GM12878 (cell line): Measurements from ENCODE around the gene CCDC187. TPM values are rescaled to one million over a fixed set of nuclear protein-coding genes. Genes with fewer than 3 reads are reported as not detected.

Experiments
- ATAC-seq: fragments of 200-7000 bp; cut with Tn5 transposase; 3 replicates; pipeline ENCODE4 v1.9.1; 2020; ENCODE audit warnings: mild to moderate bottlenecking, moderate library complexity
- BruUV-seq: library from RNA; stranded (reverse); fragments of 400-500 nt; replicated peaks from 2 replicates; lab custom pipeline; 2021; lab: Mats Ljungman, UMichigan
- CTCF ChIA-PET: fragments of 300-600 bp; sonication (Branson Sonifier 250); formaldehyde crosslinking; extraction: SDS; loops from one replicate; lab custom pipeline; 2021; ENCODE audit warnings: inconsistent platforms; lab: Yijun Ruan, JAX
- POLR2A ChIA-PET: fragments of 350-600 bp; formaldehyde crosslinking; extraction: SDS; loops from one replicate; lab custom pipeline; 2021; ENCODE audit warnings: inconsistent platforms; lab: Charles Lee
- RAD21 ChIA-PET: fragments of 300-600 bp; sonication (Branson Sonifier 250); formaldehyde crosslinking; loops from one replicate; lab custom pipeline; 2023; ENCODE audit warnings: antibody characterized with exemption; ENCODE audit not compliant: unreplicated experiment; lab: Charles Lee
- SMC1A ChIA-PET: fragments of 300-600 bp; sonication (Branson Sonifier 250); formaldehyde crosslinking; loops from one replicate; lab custom pipeline; 2023; ENCODE audit not compliant: unreplicated experiment, uncharacterized antibody; lab: Charles Lee
- DNase-seq: peaks from one replicate; pipeline ENCODE4 v3.0.0-alpha.2; 2011; ENCODE audit warnings: low read depth, low spot score
- FAIRE-seq: peaks from 3 replicates; lab custom pipeline; 2011; peaks lifted over from hg19 to GRCh38; lab: Jason Lieb, UNC
- H2AFZ ChIP-seq: 2 replicates; pipeline ENCODE4 v1.6.0; 2011; ENCODE audit warnings: low read depth, low read length, control low read depth; ENCODE audit not compliant: control insufficient read depth
- H3K27ac ChIP-seq: 2 replicates; pipeline ENCODE4 v1.5.1; 2011; ENCODE audit warnings: control low read depth; ENCODE audit not compliant: control insufficient read depth, insufficient read depth
- H3K27me3 ChIP-seq, 2 experiments: replicated peaks in 1 of 2; 2 replicates each; pipeline versions ENCODE4 v1.6.0 to v1.6.1; 2011; ENCODE audit warnings: low read length in 1 of 2; ENCODE audit not compliant: control insufficient read depth in 2 of 2, insufficient read depth in 2 of 2
- H3K36me3 ChIP-seq, 2 experiments: 2 replicates each; pipeline ENCODE4 v1.5.1; 2011; ENCODE audit warnings: low read length in 1 of 2; ENCODE audit not compliant: control insufficient read depth in 2 of 2, insufficient read depth in 2 of 2
- H3K4me1 ChIP-seq: 2 replicates; pipeline ENCODE4 v1.6.1; 2011; ENCODE audit warnings: mild to moderate bottlenecking, low read length, moderate library complexity, mixed read lengths; ENCODE audit not compliant: control insufficient read depth, insufficient read depth
- H3K4me2 ChIP-seq: 2 replicates; pipeline ENCODE4 v1.6.0; 2011; ENCODE audit warnings: control low read depth; ENCODE audit not compliant: control insufficient read depth, insufficient read depth
- H3K4me3 ChIP-seq: fragments of 200-600 bp; sonication (generic); 2 replicates; pipeline ENCODE4 v1.5.1; 2016
- H3K79me2 ChIP-seq: 2 replicates; pipeline ENCODE4 v1.6.0; 2011; ENCODE audit warnings: low read length; ENCODE audit not compliant: control insufficient read depth, insufficient read depth
- H3K9ac ChIP-seq: 2 replicates; pipeline ENCODE4 v1.8.0; 2011; ENCODE audit warnings: low read length, control low read depth, mixed read lengths; ENCODE audit not compliant: control insufficient read depth, insufficient read depth
- H3K9me3 ChIP-seq: replicated peaks from 3 replicates; pipeline ENCODE4 v1.5.1; 2011; ENCODE audit warnings: mild to moderate bottlenecking, low read length; ENCODE audit not compliant: control insufficient read depth, insufficient read depth
- H4K20me1 ChIP-seq: 2 replicates; pipeline ENCODE4 v1.6.0; 2011; ENCODE audit not compliant: control insufficient read depth, insufficient read depth
- BHLHE40 ChIP-seq, 2 experiments: fragments of 450-650 bp in 1 of 2; IDR thresholded peaks; 2 replicates each; pipeline ENCODE4 v1.6.1; 2011 to 2017; ENCODE audit warnings: low read depth in 2 of 2, borderline replicate concordance in 1 of 2, improper control_type of control experiment in 1 of 2, low read length in 1 of 2, mild to moderate bottlenecking in 1 of 2
- CBFB ChIP-seq: IDR thresholded peaks from 2 replicates; pipeline ENCODE4 v1.6.1; 2016; ENCODE audit warnings: antibody characterized with exemption, low read depth
- CREM ChIP-seq: IDR thresholded peaks from 2 replicates; pipeline ENCODE4 v1.6.1; 2014; ENCODE audit warnings: antibody characterized with exemption, low read depth
- HCFC1 ChIP-seq: fragments of 150-350 bp; IDR thresholded peaks from 2 replicates; pipeline ENCODE4 v1.6.1; 2014; ENCODE audit warnings: low read length
- NFYA ChIP-seq: IDR thresholded peaks from 2 replicates; pipeline ENCODE4 v1.6.1; 2011; ENCODE audit warnings: low read depth, mild to moderate bottlenecking, low read length, improper control_type of control experiment, borderline replicate concordance
- PAX5 ChIP-seq: IDR thresholded peaks from 2 replicates; pipeline ENCODE4 v1.6.1; 2011; ENCODE audit warnings: low read depth, low read length, borderline replicate concordance
- POLR2AphosphoS5 ChIP-seq: IDR thresholded peaks from 2 replicates; pipeline ENCODE4 v1.6.1; 2011; ENCODE audit warnings: mild to moderate bottlenecking, low read length, inconsistent platforms
- SKIL ChIP-seq: fragments of 450-650 bp; IDR thresholded peaks from 2 replicates; pipeline ENCODE4 v1.6.1; 2017; ENCODE audit warnings: mild to moderate bottlenecking, low read depth, inconsistent platforms; ENCODE audit not compliant: poor library complexity, severe bottlenecking
- STAT3 ChIP-seq: IDR thresholded peaks from 2 replicates; pipeline ENCODE4 v1.6.1; 2011; ENCODE audit warnings: low read depth, low read length, improper control_type of control experiment
- ZBTB33 ChIP-seq: fragments of 450-650 bp; IDR thresholded peaks from 2 replicates; pipeline ENCODE4 v1.6.1; 2017; ENCODE audit warnings: mild to moderate bottlenecking
- WGBS: methylation state at CpG from one replicate; pipeline ENCODE4 v1.1.6; 2016; ENCODE audit warnings: low lambda C conversion rate; ENCODE audit not compliant: insufficient replicate concordance, insufficient coverage; ENCODE audit errors: missing lambda C conversion rate; 5-methylcytosine and 5-hydroxymethylcytosine counted together
- in situ Hi-C: fragments of 300-500 bp; cut with MboI; formaldehyde crosslinking; loops from 9 replicates; pipeline ENCODE4 v1.14.3; 2018; ENCODE audit warnings: mixed read lengths
- intact Hi-C: fragments of 100-400 bp; cut with micrococcal nuclease; formaldehyde crosslinking; loops from one replicate; pipeline ENCODE4 v1.14.2; 2022; ENCODE audit not compliant: unreplicated experiment
- polyA plus RNA-seq, 11 experiments: library from polyadenylated mRNA; depleted of rRNA in 4 of 11; unstranded in 6 of 11; stranded (reverse) in 5 of 11; fragments of >200 nt; fragmentation: Nextera tagmentation in 4 of 11; fragmentation: Illumina TruSeq in 1 of 11; extraction: Ambion mirVana in 4 of 11; extraction: Trizol in 1 of 11; gene quantifications; 1 replicate in 1 of 11; 2 replicates in 10 of 11; pipeline versions ENCODE4 v1.2.1 to v1.2.3, GENCODE V29; 2011 to 2016; ENCODE audit warnings: inconsistent platforms in 2 of 11, missing spikeins in 2 of 11, low read depth in 1 of 11
- total RNA-seq, 4 experiments: library from RNA; depleted of rRNA in 3 of 4; stranded (reverse); fragments of >200 nt in 3 of 4; fragmentation: Illumina TruSeq in 1 of 4; extraction: Trizol in 1 of 4; gene quantifications; 2 replicates each; pipeline versions ENCODE4 v1.2.1 to v1.2.3, GENCODE V29; 2013 to 2021

CCDC187 gene
- total and polyA plus RNA-seq, 10 of the 15 experiments (the other 5 are each of a cell fraction or from before 2014, with no cell fraction given): 0.04 to 0.23 (median 0.04) TPM; not detected in 7

DNA sequence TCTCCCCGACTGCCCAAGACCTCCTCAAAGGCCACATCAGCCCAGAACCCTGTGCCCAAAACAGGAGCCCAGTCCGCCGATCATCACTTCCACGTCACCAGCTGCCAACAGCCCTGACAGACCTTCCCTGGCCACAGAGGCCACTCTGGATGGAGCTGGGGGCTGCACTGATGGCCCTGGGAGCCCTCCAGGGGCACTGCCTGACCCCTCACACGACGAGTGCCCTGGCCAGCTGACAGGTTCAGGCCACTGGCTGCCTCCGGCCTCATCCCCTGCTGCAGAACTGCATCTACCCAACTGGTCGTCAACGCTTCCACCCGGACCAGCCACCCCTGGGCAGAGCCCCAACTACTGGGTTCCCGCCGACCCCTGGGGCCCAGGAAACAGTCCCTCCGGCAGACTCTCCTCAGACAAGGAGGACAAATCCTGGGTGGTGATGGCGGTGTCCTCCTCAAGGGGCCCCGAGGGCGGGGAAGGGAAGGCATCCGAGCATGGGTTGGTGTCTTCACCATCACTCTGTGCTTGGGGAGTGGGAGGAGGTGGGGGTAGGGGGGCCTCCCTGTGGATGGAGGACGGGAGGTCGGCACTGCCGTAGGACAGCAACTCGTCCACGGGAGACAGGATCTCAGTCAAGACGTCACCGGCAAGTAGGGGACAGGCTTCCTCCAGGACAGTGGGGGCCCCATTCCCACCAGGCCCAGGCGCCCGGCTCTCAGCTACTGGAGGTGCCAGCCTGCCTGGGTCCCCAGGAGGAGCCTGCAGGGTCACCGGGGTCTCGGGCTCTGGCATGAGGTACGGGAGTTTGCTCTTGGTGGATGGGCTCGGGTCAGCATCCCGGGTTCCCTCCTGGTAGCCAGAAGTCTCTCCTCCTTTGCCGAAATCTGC is 50.4 kb downstream of the CCDC187 start (continued):
- TF ChIP-seq SKIL: no peak

DNA sequence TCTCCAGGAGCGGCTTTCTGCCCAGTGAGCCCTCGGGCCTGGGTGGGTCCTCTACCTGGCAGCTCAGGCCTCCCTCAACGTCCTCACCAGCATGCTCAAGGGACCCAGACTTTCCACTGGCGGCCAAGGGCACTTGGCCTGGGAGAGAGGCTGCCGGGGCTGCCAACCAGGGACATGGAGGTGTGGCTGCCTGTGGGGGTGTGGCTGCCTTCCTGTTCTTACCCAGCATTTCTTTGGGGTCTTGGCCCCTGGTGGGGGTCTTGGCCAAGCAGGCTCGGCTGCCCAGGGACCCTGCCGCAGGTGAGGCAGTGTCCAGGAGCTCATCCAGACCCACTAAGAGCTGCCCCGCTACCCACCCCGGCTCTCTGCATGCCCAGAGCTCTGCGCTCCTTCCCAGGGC is 51.0 kb downstream of the CCDC187 start:
- Histone ChIP-seq H3K4me2 (no peak overlapping the region), H3K27ac (no peak overlapping the region), H3K9ac (no peak overlapping the region), H3K4me1 (no peaks in the 10 kb centered on the region), H2AFZ (no peak overlapping the region), H3K79me2 (no peaks in the 10 kb centered on the region), H3K27me3 (no peaks in the 10 kb centered on the region; a peak in 1 of 4 replicates), H3K36me3 (no peaks in the 10 kb centered on the region), H4K20me1 (no peaks in the 10 kb centered on the region), H3K4me3 (no peak overlapping the region), H3K9me3 (no peaks in the 10 kb centered on the region)
- RAD21 ChIA-PET: no interaction called here
- 52% methylated on average over 10 of the region's 10 CpGs for WGBS
- intact Hi-C loops (no loop called here), in situ Hi-C loops (no loop called here)
- CTCF ChIA-PET: no interaction called here
- TF ChIP-seq BHLHE40 (IDR thresholded peaks at IDR 0.05; ENCODE audit: borderline replicate concordance in 1 of 2, low read depth in 2 of 2, low read length in 1 of 2) (no peak), PAX5 (no peak), NFYA (no peak), CBFB (no peak), CREM (no peak), SKIL (no peak), HCFC1 (no peak), POLR2AphosphoS5 (no peak), ZBTB33 (no peak), STAT3 (no peak)
- POLR2A ChIA-PET: no interaction called here
- DNase-seq: no peak
- no peak for ATAC-seq
- no peak for FAIRE-seq
- SMC1A ChIA-PET: no interaction called here
- BruUV-seq: no TSS peak
